ENCODE measurements around the gene GCK.

The GCK gene

DNA sequence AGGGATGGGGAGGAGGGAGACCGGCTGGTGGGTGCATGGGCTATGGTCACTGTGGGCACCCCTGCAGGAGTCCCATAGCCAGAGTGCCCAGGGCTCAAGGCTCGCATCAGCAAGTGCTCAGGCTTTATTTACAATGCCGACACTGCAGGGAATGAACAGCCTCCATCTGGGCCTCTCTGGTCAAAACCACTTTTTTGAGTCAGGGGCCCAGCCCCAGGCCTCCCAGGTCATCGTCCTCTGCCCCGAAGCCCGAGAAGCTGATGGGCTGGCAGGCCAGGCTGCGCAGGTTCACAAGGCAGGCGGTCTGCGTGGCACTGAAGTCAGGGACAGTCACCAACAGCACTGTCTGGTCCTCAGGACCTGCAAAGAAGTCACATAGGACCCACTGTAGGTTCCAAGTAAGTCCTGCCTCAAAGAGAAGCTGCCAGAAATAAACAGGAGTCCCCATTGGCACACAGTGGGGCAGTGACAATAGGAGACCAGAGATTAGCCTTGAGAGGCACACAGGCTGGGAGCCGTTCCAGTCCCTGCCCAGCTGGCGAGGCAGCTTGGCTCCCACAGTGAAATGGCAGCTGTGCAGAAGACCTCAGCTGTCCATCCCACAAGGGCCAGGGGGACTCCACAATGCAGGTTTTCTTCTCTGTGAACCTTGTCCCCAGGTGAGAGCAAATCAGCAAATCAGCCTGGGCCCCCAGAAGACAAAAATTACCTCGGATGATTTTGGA is 74.5 kb downstream of the GCK start:
- in situ Hi-C loops (cut with MboI; ENCODE audit: low pct_unique_long_range_greater_than_20kb, low sequenced_read_pairs, unreplicated experiment), result no loop called here
- DNase-seq (ENCODE audit: low spot score), result no peak

GRCh38 chr7:44113764-44114354 is 75.4 kb downstream of the GCK start:
- TF ChIP-seq CTCF (IDR thresholded peaks at IDR 0.05; ENCODE audit: extremely low read depth, insufficient read depth, missing control alignments), result no peak
- in situ Hi-C loops (cut with MboI; ENCODE audit: low pct_unique_long_range_greater_than_20kb, low sequenced_read_pairs, unreplicated experiment), result no loop called here
- no peak for DNase-seq (ENCODE audit: low spot score)

More for the DNA sequence above, 74.5 kb downstream of the GCK start:
- TF ChIP-seq CTCF (IDR thresholded peaks at IDR 0.05; ENCODE audit: extremely low read depth, insufficient read depth, missing control alignments), result no peak

- in situ Hi-C loops (cut with MboI; ENCODE audit: low pct_unique_long_range_greater_than_20kb, low sequenced_read_pairs, unreplicated experiment), result no loop called here
- no peak for TF ChIP-seq CTCF (IDR thresholded peaks at IDR 0.05; ENCODE audit: extremely low read depth, insufficient read depth, missing control alignments)
- DNase-seq (ENCODE audit: low spot score), result no peak
These were observed 76.1 kb downstream of the GCK start for GRCh38 chr7:44112997-44113763.

- no peak for DNase-seq (ENCODE audit: low spot score)
- no peak for TF ChIP-seq CTCF (IDR thresholded peaks at IDR 0.05; ENCODE audit: extremely low read depth, insufficient read depth, missing control alignments)
- in situ Hi-C loops (cut with MboI; ENCODE audit: low pct_unique_long_range_greater_than_20kb, low sequenced_read_pairs, unreplicated experiment), result no loop called here
These were observed 76.8 kb downstream of the GCK start for GRCh38 chr7:44112231-44112996.

DNA sequence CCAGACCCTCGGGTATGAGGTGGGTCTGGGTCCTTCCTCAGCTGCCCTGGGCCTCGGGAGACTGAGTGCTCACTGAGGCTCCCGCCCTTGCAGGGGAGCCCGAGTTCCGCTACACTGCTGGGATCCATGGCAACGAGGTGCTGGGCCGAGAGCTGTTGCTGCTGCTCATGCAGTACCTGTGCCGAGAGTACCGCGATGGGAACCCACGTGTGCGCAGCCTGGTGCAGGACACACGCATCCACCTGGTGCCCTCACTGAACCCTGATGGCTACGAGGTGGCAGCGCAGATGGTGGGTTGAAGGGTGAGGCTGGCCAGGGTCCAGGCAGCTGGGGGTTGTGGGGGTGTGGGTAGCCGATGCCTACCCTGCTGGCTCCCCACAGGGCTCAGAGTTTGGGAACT is 77.5 kb downstream of the GCK start:
- DNase-seq (ENCODE audit: low spot score), result no peak
- in situ Hi-C loops (cut with MboI; ENCODE audit: low pct_unique_long_range_greater_than_20kb, low sequenced_read_pairs, unreplicated experiment), result no loop called here
- TF ChIP-seq CTCF (IDR thresholded peaks at IDR 0.05; ENCODE audit: extremely low read depth, insufficient read depth, missing control alignments), result no peak
